ENCODE measurements around the gene ZNF311. TPM values are rescaled to one million over a fixed set of nuclear protein-coding genes. Genes with fewer than 3 reads are reported as not detected.

Gene ZNF311
- total and polyA plus RNA-seq, 9 of the 15 experiments (the other 6 are each of a cell fraction or from before 2014, with no cell fraction given), result 5.1 to 10.0 (median 7.5) TPM

GRCh38 chr6:28996844-28997510 lies 8.1 kb downstream of the ZNF311 start:
- Histone ChIP-seq H3K4me1 (replicated peaks in 1 of 2; ENCODE audit: control insufficient read depth in 2 of 2, insufficient read depth in 2 of 2, low read length in 2 of 2) (peaks cover 6 to 25% of the 10 kb centered on the region in 2 experiments; a peak in 3 of 5 replicates), H3K9me3 (replicated peaks; ENCODE audit: control insufficient read depth, insufficient read depth, low read depth, low read length) (peaks cover 22% of the 10 kb centered on the region), H3K4me3 (no peak overlapping the region; the same call in 1 of the 2 replicates), H3K9me1 (ENCODE audit: control insufficient read depth, insufficient read depth, low read length) (no peaks in the 10 kb centered on the region), H3K9ac (ENCODE audit: insufficient read depth in 1 of 2, low read depth in 2 of 2, low read length in 2 of 2) (peak overlapping the region in 1 of 2 experiments; percentile 38; a peak in 1 of 4 replicates), H3K27me3 (ENCODE audit: control insufficient read depth in 2 of 2, insufficient read depth in 2 of 2, low read length in 2 of 2) (no peaks in the 10 kb centered on the region), H4K20me1 (replicated peaks; ENCODE audit: control insufficient read depth, insufficient read depth, low read length) (no peaks in the 10 kb centered on the region), H3K79me2 (ENCODE audit: control insufficient read depth, insufficient read depth, low read length) (no peaks in the 10 kb centered on the region), H3K36me3 (ENCODE audit: control insufficient read depth, insufficient read depth, low read length) (peaks cover 40% of the 10 kb centered on the region), H3K4me2 (ENCODE audit: insufficient read depth, low read length) (peak overlapping the region; percentile 48), H3K27ac (ENCODE audit: extremely low read depth, low read depth, low read length) (peak overlapping the region; percentile 60), H2AFZ (ENCODE audit: low read depth, low read length) (peak overlapping the region; percentile 25; the same call in 1 of the 2 replicates)
- DNase-seq (ENCODE audit: extremely low read depth in 1 of 4, low spot score in 3 of 4) (peak; percentile 52 to 85 (median 66)), ATAC-seq (peak; percentile 84), FAIRE-seq (peak; percentile 65)
- WGBS (ENCODE audit: insufficient coverage, low coverage, missing lambda C conversion rate), result 2% methylated on average over 2 of the region's 2 CpGs
- in situ Hi-C loops (cut with MboI) (no loop called here), intact Hi-C loops (cut with micrococcal nuclease) (no loop called here)
- BruUV-seq (replicated peaks), result no TSS peak
- POLR2A ChIA-PET, result interaction anchor here (0.6 to 2.5 kb wide), 8 partner anchors 8 to 1104 kb away, joined by 3 to 17 read pairs (median 4); partner anchors contain the start of gene ZNF311
- CTCF ChIA-PET (ENCODE audit: low intra/inter-chr PET ratio), result interaction anchor here (0.6 kb wide), 1 partner anchor 15 kb away, joined by 3 read pairs; no protein-coding TSS in a partner anchor
- TF ChIP-seq PHF8 (IDR thresholded peaks at IDR 0.05; ENCODE audit: borderline replicate concordance, low read length), result no peak
- TF ChIP-seq ZEB2 (IDR thresholded peaks at IDR 0.05), result peak; percentile 94
- peak; percentile 94 for TF ChIP-seq FOSL1 (tag; conservative IDR thresholded peaks at IDR 0.05)
- no peak for TF ChIP-seq ZZZ3 (IDR thresholded peaks at IDR 0.05)
- TF ChIP-seq ZKSCAN1 (IDR thresholded peaks at IDR 0.05; ENCODE audit: low read depth, low read length), result no peak
- TF ChIP-seq HDAC1 (IDR thresholded peaks at IDR 0.05), result peak in 1 of 2 experiments; percentile 14; a peak in 1 of 4 replicates
- TF ChIP-seq, protein P1, sequence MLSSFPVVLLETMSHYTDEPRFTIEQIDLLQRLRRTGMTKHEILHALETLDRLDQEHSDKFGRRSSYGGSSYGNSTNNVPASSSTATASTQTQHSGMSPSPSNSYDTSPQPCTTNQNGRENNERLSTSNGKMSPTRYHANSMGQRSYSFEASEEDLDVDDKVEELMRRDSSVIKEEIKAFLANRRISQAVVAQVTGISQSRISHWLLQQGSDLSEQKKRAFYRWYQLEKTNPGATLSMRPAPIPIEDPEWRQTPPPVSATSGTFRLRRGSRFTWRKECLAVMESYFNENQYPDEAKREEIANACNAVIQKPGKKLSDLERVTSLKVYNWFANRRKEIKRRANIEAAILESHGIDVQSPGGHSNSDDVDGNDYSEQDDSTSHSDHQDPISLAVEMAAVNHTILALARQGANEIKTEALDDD (IDR thresholded peaks at IDR 0.05), result peak; percentile 73
- TF ChIP-seq TRIM24 (IDR thresholded peaks at IDR 0.05), result peak in 1 of 2 experiments; percentile 63; a peak in 2 of 4 replicates
- no peak for TF ChIP-seq ETV5 (CRISPR knock-in tag; IDR thresholded peaks at IDR 0.05; ENCODE audit: low read depth)
- no peak for TF ChIP-seq ZNF184 (CRISPR knock-in tag; IDR thresholded peaks at IDR 0.05)
- peak; percentile 38; the same call in 1 of the 2 replicates for TF ChIP-seq CREB3L1 (IDR thresholded peaks at IDR 0.05; ENCODE audit: borderline replicate concordance, low read depth)
- peak; percentile 38; the same call in 1 of the 2 replicates for TF ChIP-seq SMAD4 (CRISPR knock-in tag; conservative IDR thresholded peaks at IDR 0.05)
- TF ChIP-seq BCOR (IDR thresholded peaks at IDR 0.05), result peak; percentile 31; the same call in 1 of the 2 replicates
- TF ChIP-seq ZFPM2 (CRISPR knock-in tag; IDR thresholded peaks at IDR 0.05), result no peak
- TF ChIP-seq, protein P2, sequence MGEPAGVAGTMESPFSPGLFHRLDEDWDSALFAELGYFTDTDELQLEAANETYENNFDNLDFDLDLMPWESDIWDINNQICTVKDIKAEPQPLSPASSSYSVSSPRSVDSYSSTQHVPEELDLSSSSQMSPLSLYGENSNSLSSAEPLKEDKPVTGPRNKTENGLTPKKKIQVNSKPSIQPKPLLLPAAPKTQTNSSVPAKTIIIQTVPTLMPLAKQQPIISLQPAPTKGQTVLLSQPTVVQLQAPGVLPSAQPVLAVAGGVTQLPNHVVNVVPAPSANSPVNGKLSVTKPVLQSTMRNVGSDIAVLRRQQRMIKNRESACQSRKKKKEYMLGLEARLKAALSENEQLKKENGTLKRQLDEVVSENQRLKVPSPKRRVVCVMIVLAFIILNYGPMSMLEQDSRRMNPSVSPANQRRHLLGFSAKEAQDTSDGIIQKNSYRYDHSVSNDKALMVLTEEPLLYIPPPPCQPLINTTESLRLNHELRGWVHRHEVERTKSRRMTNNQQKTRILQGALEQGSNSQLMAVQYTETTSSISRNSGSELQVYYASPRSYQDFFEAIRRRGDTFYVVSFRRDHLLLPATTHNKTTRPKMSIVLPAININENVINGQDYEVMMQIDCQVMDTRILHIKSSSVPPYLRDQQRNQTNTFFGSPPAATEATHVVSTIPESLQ (CRISPR knock-in tag; IDR thresholded peaks at IDR 0.05), result peak; percentile 44; the same call in 1 of the 2 replicates
- TF ChIP-seq RCOR1 (IDR thresholded peaks at IDR 0.05; ENCODE audit: borderline replicate concordance in 1 of 2, low read depth in 2 of 2, low read length in 2 of 2), result peak in 1 of 2 experiments; percentile 81; a peak in 2 of 4 replicates
- peak; percentile 44 to 57; a peak in 3 of 4 replicates for TF ChIP-seq NRF1 (conservative IDR thresholded peaks at IDR 0.05 in 1 of 2, IDR thresholded peaks at IDR 0.05 in 1 of 2)
- TF ChIP-seq SMARCE1 (IDR thresholded peaks at IDR 0.05), result peak; percentile 89
- no peak for TF ChIP-seq CHCHD3 (CRISPR knock-in tag; IDR thresholded peaks at IDR 0.05)
